Upper lobe of left lung (tissue), 4 donors: Measurements from ENCODE around the gene TOR3A.
"Not testable (repeated sequence)": the region's sequence is repeated elsewhere in the genome, so short reads cannot be mapped to it uniquely, and the experiment has no call there.

ENCODE experiments used
- EP300 ChIP-seq, 4 donors: sonication (generic); formaldehyde crosslinking; IDR thresholded peaks; one replicate each; pipeline ENCODE4 v1.5.1; 2017; ENCODE audit warnings: antibody characterized with exemption in 4 of 4, control low read depth in 2 of 4
- POLR2A ChIP-seq, 4 donors: fragments of 450-650 bp; IDR thresholded peaks; one replicate each; pipeline ENCODE4 v1.5.1; 2016 to 2017; ENCODE audit warnings: antibody characterized with exemption in 4 of 4, mild to moderate bottlenecking in 2 of 4
- POLR2AphosphoS5 ChIP-seq, 2 donors: sonication (generic); formaldehyde crosslinking; IDR thresholded peaks; one replicate each; pipeline ENCODE4 v1.5.1; 2017; ENCODE audit warnings: antibody characterized with exemption in 2 of 2
- TF ChIP-seq, protein P1 (sequence below), 6 experiments: fragments of 450-650 bp in 4 of 6; fragments of 200-600 bp in 2 of 6; sonication (generic) in 2 of 6; IDR thresholded peaks; one replicate each; pipeline ENCODE4 v1.5.1; 2016 to 2019; ENCODE audit warnings: antibody characterized with exemption in 6 of 6

DNA sequence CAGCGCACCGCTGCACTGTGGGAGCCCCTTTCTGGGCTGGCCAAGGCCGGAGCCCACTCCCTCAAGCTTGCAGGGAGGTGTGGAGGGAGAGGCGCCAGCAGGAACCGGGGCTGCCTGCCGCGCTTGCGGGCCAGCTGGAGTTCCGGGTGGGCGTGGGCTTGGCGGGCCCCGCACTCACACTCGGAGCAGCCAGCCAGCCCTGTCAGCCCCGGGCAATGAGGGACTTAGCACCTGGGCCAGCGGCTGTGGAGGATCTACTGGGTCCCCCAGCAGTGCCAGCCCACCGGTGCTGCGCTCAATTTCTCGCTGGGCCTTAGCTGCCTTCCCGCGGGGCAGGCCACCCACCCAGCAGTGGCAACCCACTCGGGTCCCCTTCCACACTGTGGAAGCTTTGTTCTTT lies 56.9 kb downstream of the TOR3A start:
- TF ChIP-seq POLR2AphosphoS5, POLR2A, EP300 (IDR thresholded peaks at IDR 0.05): not testable (repeated sequence)
- TF ChIP-seq, protein P1, sequence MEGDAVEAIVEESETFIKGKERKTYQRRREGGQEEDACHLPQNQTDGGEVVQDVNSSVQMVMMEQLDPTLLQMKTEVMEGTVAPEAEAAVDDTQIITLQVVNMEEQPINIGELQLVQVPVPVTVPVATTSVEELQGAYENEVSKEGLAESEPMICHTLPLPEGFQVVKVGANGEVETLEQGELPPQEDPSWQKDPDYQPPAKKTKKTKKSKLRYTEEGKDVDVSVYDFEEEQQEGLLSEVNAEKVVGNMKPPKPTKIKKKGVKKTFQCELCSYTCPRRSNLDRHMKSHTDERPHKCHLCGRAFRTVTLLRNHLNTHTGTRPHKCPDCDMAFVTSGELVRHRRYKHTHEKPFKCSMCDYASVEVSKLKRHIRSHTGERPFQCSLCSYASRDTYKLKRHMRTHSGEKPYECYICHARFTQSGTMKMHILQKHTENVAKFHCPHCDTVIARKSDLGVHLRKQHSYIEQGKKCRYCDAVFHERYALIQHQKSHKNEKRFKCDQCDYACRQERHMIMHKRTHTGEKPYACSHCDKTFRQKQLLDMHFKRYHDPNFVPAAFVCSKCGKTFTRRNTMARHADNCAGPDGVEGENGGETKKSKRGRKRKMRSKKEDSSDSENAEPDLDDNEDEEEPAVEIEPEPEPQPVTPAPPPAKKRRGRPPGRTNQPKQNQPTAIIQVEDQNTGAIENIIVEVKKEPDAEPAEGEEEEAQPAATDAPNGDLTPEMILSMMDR (IDR thresholded peaks at IDR 0.05), result not testable (repeated sequence)
